CD1c-positive myeloid dendritic cell (primary cell): ENCODE results near the gene DIRAS1.

Source experiments
- DNase-seq: peaks from one replicate; pipeline ENCODE4 v3.0.0-alpha.2; 2016; ENCODE audit errors: extremely low spot score

DIRAS1 gene

GRCh38 chr19:2720777-2721569 lies at the start of gene DIRAS1:
DIRAS1 (minus strand) TSS chr19:2721372; CDS start chr19:2717806, 3,566 bp downstream.
- DNase-seq, result no peak

GRCh38 chr19:2770055-2771013 lies 49.2 kb upstream of the DIRAS1 start:
- DNase-seq, result peak; percentile 57

DNA sequence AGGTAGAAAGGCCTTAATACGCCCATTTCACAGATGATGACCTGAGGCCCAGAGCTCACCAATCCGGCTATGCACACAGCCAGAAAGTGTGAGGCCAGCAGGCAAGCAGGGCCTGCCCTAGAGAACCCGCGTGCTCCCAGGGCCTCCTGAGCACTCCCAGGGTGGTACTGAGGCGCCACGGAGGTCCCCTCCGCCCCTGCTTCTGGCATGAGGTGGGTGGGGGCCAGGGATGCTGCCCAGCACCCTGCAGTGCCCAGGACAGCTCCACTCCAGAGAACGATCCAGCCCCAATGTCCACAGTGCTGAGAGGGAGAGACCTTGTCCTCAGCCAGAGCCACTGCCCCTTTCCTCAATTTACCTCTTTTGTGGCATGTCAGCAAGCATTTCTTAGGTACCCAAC lies 48.0 kb upstream of the DIRAS1 start:
- DNase-seq, result no peak

DNA sequence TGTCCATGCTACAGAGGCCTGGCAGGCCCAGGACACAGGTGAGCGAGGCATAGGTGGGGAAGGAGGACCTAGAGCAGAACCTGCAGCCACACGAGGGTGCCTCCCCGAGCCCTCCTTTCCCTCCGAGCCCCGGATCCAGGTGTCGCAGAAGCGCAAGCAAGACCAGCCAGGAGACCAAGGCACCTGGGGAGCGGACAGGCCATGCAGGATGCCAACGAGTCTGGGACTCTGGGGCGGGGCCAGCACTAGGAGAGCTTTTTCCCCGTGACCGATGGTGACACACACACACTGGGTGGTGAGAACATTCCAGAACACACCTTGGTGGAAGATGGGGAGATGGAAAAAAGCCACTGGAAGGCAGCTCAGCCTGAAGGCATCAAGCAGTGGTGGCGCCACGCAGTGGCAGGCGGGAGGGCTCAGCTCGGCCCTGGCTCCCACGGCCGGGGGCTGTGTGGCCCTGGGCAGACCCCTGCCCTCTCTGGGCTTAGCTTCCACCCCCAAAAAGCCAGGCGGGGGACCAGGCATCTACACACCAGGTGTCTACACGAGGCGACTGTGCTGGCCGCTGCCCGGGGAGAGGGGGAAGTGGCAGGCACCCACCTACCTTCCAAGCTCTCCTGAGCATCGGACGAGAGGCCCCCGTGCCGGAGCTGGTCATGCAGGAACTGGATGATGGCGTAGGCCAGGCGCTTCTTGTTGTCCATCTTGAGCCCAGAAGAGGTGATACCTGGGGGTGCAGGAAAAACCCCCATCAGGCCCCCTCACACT lies 47.4 kb upstream of the DIRAS1 start:
- DNase-seq, result no peak

DNA sequence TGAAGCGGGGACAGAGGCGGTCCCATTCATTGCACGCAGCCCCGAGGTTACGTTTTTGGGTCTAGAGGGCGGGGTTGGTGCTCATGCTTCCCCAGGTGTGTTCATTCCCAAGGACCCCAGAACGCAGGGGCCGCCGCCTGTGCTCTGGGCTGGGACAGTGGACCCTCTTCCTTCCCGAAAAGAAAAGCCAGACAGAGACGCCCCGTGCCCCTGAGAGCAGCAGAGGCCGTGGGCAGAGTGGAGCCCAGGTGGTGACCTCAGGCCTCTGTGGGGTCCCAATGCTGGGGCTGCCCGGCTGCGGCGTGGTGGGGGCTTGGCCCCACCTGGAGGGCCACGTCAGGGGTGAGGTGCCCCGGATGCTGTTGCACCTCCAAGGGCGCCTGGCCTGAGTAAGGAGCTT lies 46.5 kb upstream of the DIRAS1 start:
- no peak for DNase-seq

- DNase-seq, result no peak
These were observed 45.6 kb upstream of the DIRAS1 start for GRCh38 chr19:2766594-2767372.

GRCh38 chr19:2765376-2765775 lies 44.2 kb upstream of the DIRAS1 start:
- DNase-seq, result no peak

GRCh38 chr19:2764945-2765344 lies 43.8 kb upstream of the DIRAS1 start:
- DNase-seq, result no peak

DNA sequence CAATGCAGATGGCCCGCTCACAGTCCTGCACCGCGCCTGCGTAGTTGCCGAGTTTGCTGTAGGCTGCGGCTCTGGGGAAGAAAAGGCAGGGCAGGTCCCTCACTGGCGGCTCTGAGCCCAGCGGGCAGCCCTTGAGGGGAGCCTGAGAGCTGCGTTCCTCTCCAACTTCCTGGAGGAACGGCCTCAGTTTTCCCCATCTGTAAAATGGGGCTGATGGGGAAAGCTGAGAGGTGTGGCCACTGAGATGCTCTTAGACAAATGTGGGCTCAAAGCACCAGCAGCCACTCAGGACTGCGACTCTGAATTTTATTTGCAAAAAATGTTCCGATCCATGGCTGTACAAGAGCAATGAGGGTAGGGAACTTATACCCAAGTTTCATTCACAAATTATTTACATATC lies 42.5 kb upstream of the DIRAS1 start:
- DNase-seq, result no peak

DNA sequence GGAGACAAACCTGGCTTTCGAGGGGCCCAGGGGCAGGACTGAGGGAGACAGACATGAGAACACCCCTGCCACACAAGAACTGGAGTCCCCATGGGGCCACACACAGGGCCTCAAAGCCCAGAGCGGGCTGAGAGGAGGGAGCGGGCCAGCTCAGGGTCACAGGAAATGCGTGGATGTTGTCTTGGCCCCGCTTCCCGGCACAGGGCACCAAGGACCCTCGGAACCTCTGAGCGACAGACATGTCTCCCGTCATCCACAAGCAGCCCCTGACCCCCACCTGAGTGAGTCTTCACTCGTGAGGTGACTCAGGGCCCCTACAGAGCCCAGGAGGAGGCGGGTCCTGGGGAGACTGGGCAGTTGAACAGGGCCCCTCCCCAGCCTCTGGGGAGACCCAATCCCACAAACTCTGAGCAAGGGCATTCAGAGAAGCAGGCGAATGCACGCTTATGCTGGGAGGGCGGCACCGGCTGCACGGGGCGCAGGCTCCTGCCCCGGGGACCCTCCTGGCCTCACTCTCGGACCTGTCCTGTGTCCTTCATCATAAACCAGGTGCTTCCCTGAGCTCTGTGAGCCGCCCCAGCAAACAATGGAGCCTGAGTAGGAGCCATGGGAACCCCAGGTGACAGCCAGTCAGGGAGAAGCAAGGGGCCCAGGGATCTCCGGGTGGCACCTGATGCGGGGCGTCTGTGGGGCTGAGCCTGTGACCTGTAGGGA lies 41.8 kb upstream of the DIRAS1 start:
- DNase-seq, result no peak

GRCh38 chr19:2761876-2762782 lies 41.0 kb upstream of the DIRAS1 start:
- DNase-seq, result no peak

DNA sequence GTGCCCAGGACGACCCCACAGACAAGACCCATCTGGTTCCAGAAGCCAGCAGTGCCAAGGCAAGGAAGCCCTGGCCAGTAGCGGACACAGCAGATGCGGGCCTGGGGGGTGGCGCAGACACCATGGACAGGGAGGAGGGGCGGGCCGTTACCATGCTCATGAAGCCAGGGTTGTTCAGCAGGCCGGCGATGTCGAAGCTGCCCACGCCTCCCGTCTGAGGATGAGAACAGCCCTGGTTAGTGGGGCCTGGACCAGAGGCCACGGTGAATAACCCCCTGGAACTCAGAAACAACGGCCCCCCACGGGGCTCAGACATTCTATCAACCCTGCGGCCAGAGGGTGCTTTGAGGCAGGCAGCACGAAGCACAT lies 40.1 kb upstream of the DIRAS1 start:
- no peak for DNase-seq

DNA sequence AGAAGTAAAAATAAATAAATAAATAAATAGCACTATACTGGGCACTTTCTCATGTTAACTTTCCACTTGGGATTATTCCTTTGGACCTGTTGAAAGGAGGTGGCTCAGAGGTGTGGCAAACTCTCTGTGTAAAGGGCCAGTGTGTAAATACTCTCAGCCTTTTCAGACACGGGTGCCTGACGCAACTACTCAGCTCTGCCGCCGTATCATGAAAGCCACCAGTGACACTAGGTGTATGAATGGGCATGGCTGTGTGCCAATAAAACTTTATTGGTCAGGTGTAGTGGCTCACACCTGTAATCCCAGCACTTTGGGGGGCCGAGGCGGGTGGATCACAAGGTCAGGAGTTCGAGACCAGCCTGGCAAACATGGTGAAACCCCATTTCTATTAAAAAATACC lies 38.8 kb upstream of the DIRAS1 start:
- no peak for DNase-seq

DNA sequence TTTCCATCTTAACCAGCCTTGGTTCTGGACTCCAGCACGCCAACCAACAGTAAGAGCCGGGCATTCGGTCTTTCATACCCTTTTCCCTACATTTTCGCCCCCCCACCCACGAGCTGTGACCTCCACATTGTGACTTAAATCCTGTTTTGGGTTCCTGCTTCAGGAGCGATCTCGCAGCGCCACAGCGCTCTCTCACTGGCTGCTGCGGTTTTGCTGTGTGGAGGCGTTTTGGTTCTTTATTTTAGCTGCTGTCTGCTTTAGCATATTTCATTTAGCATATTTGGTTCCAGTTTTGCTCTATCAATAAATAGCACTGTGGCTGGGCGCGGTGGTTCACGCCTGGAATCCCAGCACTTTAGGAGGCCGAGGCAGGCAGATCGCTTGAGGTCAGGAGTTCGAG lies 38.2 kb upstream of the DIRAS1 start:
- peak; percentile 44 for DNase-seq

DNA sequence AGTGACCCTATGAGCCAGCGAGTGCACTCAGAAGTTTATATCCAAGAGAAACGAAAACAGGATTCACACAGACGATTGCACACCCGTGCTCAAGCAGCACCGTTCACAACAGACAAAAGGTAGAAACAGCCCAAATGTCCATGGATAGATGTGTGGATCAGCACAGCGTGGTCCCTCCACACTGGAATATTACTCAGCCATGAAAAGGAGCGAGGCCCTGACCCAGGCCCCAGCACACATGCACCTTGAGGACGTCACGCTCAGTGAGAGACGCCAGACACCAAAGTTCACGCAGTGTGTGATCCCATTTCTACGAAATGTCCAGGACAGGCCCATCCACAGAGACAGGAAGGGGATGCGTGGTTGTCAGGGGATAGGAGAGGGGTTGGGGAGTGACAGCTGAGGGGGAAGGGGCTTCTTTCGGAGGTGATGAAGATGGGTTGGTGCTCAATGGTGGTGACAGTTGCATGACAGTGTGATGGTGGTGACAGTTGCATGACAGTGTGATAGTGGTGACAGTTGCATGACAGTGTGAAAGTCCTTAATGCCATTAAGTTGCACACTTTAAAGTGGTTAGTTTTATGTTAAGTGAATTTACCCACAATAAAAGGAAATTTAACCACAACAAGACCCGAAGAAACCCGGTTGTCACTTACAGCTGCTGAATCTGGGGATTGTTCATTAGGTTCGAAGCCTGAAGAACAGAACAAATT lies 37.6 kb upstream of the DIRAS1 start:
- no peak for DNase-seq

GRCh38 chr19:2756921-2757881 lies 36.0 kb upstream of the DIRAS1 start:
- no peak for DNase-seq

DNA sequence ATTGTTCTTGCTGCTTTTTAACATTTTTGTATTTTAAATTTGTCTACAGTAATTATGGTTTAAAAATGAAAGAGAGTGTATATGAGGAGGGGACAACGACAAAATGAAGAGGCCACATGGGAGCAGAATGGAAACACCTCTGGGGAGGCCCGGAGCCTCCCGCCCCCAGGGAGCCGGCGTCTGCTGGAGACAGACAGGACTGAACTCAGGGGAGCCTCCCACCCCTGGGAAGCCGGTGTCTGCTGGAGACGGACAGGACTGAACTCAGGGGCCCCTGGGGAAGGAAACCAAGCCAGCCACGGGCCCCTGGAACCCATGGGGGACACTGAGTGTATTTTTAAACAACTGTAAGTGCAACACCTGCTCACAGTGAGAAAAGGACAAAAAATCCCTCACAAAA lies 35.3 kb upstream of the DIRAS1 start:
- DNase-seq, result no peak

DNA sequence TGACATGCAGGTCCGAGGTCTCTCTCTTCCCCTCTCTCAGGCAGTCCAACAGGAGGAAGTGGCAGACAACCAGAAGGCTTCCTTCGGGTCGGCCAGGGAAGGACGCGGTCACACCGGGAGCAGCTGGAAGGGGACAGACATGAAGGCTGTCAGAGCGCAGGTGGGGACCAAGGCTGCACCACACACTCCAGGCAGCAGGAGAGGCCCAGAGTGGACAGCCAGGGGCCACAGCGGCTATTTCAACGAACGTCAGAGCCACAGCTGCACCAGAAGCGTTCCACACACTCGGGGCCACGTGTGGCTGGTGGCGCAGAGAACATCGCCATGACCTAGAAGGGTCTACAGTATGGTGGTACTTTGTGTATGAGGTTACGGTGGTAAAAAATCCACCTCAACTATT lies 34.6 kb upstream of the DIRAS1 start:
- no peak for DNase-seq
